Uterus (tissue), 4 donors: ENCODE measurements around the gene PTPRG. TPM values are rescaled to one million over a fixed set of nuclear protein-coding genes. Genes with fewer than 3 reads are reported as not detected.

Experiments
- DNase-seq, 2 donors: peaks; one replicate each; pipeline ENCODE4 v3.0.0-alpha.2; 2019 to 2020
- H3K27ac ChIP-seq, 2 donors: fragments of 200-600 bp; sonication (generic); 1 replicate in 1 of 2; 2 replicates in 1 of 2; pipeline ENCODE4 v1.5.1; 2016 to 2018
- H3K27me3 ChIP-seq, 2 donors: fragments of 200-600 bp; sonication (generic); one replicate each; pipeline ENCODE4 v1.5.1; 2018 to 2019; ENCODE audit warnings: control low read depth in 1 of 2
- H3K36me3 ChIP-seq, 2 donors: fragments of 200-600 bp; sonication (generic); one replicate each; pipeline ENCODE4 v1.5.1; 2019; ENCODE audit warnings: control low read depth in 1 of 2
- H3K4me1 ChIP-seq, 2 donors: fragments of 200-600 bp; sonication (generic); one replicate each; pipeline ENCODE4 v1.5.1; 2018 to 2019; ENCODE audit warnings: control low read depth in 1 of 2
- H3K4me3 ChIP-seq, 2 donors: fragments of 200-600 bp; sonication (generic); 1 replicate in 1 of 2; 2 replicates in 1 of 2; pipeline ENCODE4 v1.5.1; 2018 to 2019; ENCODE audit warnings: mild to moderate bottlenecking in 1 of 2
- H3K9me3 ChIP-seq, 2 donors: fragments of 200-600 bp; sonication (generic); one replicate each; pipeline ENCODE4 v1.5.1; 2019; ENCODE audit warnings: control low read depth in 1 of 2
- CTCF ChIP-seq, 4 experiments: fragments of 200-600 bp in 2 of 4; fragments of 450-650 bp in 2 of 4; sonication (generic) in 2 of 4; IDR thresholded peaks; one replicate each; pipeline ENCODE4 v1.5.1; 2016 to 2019; ENCODE audit warnings: antibody characterized with exemption in 4 of 4, mild to moderate bottlenecking in 2 of 4, moderate library complexity in 1 of 4
- POLR2A ChIP-seq, 2 donors: fragments of 450-650 bp; IDR thresholded peaks; one replicate each; pipeline ENCODE4 v1.6.1; 2016; ENCODE audit warnings: antibody characterized with exemption in 2 of 2, mild to moderate bottlenecking in 1 of 2, moderate library complexity in 1 of 2
- intact Hi-C: fragments of 100-400 bp; cut with DNase I; formaldehyde crosslinking; loops from one replicate; pipeline ENCODE4 v1.15.1; 2023; ENCODE audit warnings: low total_unique reads
- total RNA-seq, 4 donors: library from RNA; depleted of rRNA in 3 of 4; stranded (reverse); fragments of >200 nt in 3 of 4; gene quantifications; one replicate each; pipeline versions ENCODE4 v1.1.0 to v1.2.4, GENCODE V29; 2014 to 2023
- donor health status: DM: yes; HTN: yes; CAD: no.

PTPRG gene
- total RNA-seq, 4 donors from 2014 or later = 43.5 to 136 (median 62.6) TPM

DNA sequence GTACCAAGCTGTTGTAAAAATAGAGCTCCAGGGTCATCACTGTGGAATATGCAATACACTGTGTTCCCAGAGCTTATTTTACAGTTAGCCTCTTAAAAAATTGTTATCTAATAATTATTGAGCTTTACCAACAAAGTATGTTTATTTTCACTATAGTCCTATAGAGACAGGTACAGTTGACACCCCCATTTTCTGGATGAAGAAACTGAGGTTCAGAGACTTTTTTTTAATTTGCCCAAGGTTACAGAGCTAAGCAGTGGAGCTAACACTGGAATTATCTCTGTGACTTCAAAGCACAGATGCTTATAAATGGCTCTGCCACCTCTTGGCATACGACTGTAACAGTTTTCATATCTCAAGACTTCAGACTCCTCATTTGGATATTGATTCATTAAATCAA is 685.6 kb downstream of the PTPRG start:
- DNase-seq = no peak
- no peaks in the 10 kb centered on the region for H3K4me1 ChIP-seq
- H3K36me3 ChIP-seq = no peaks in the 10 kb centered on the region
- H3K27ac ChIP-seq = no peak overlapping the region
- H3K9me3 ChIP-seq = no peaks in the 10 kb centered on the region
- H3K4me3 ChIP-seq = no peak overlapping the region
- intact Hi-C loops = no loop called here
- no peak for TF ChIP-seq CTCF (IDR thresholded peaks at IDR 0.05)
- TF ChIP-seq POLR2A (IDR thresholded peaks at IDR 0.05) = no peak
- H3K27me3 ChIP-seq = no peaks in the 10 kb centered on the region

- H3K4me1 ChIP-seq = no peaks in the 10 kb centered on the region
- no peak overlapping the region for H3K4me3 ChIP-seq
- intact Hi-C loops = no loop called here
- no peak overlapping the region for H3K27ac ChIP-seq
- H3K9me3 ChIP-seq = no peaks in the 10 kb centered on the region
- H3K27me3 ChIP-seq = no peaks in the 10 kb centered on the region
- no peaks in the 10 kb centered on the region for H3K36me3 ChIP-seq
- TF ChIP-seq POLR2A (IDR thresholded peaks at IDR 0.05) (no peak), CTCF (IDR thresholded peaks at IDR 0.05) (no peak)
- no peak for DNase-seq
These were observed 687.5 kb downstream of the PTPRG start for GRCh38 chr3:62248734-62249483.

DNA sequence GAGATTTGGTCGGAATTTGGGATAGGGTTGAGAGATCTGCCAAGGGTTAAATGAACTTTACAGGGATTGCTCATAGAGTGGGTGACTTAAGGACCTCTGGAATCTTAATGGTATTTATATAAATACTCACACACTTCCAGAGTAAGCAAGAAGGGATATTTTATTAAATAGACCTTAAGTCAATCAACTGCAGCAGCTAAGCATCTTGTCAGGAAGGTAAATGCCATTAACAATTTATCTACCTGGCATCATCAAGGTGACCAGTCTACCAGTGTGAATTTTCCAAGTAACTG is 688.1 kb downstream of the PTPRG start:
- Histone ChIP-seq H3K27me3 (no peaks in the 10 kb centered on the region), H3K4me3 (no peak overlapping the region), H3K4me1 (no peaks in the 10 kb centered on the region), H3K27ac (no peak overlapping the region), H3K36me3 (no peaks in the 10 kb centered on the region), H3K9me3 (no peaks in the 10 kb centered on the region)
- intact Hi-C loops = no loop called here
- TF ChIP-seq CTCF (IDR thresholded peaks at IDR 0.05) = no peak
- no peak for TF ChIP-seq POLR2A (IDR thresholded peaks at IDR 0.05)
- DNase-seq = no peak

DNA sequence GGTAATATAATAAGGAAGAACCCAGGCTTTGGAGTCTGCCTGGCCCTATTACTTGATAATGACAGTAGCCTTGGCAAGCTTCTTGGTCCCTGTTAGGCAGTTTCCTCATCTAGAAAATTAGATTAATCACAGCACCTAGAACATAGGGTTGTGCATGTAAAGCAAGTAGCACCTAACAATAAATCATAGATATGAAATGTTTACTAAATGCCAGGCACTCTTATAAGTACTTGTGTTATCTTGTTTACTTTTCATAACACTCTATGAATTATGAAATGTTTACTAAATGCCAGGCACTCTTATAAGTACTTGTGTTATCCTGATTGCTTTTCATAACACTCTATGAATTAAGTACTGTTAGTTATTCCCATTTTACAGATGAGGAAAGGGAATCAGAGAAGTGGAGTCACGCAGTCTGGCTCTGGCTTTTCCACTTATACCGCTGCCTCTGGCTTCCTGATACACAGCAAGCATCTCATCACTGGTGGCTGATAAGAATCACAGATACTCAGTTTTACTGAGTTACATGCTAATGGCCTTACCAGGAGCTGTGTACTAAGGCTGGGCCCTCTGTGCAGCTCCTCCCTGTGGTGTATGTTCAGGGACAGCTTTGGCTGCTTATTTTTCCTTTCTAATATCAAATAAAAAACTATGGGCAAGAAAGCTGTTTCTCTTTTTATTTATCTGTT is 688.6 kb downstream of the PTPRG start:
- no peak overlapping the region for H3K27ac ChIP-seq
- H3K4me3 ChIP-seq = no peak overlapping the region
- H3K36me3 ChIP-seq = no peaks in the 10 kb centered on the region
- H3K27me3 ChIP-seq = no peaks in the 10 kb centered on the region
- H3K4me1 ChIP-seq = no peaks in the 10 kb centered on the region
- no peak for TF ChIP-seq CTCF (IDR thresholded peaks at IDR 0.05)
- H3K9me3 ChIP-seq = no peaks in the 10 kb centered on the region
- DNase-seq = no peak
- intact Hi-C loops = no loop called here

DNA sequence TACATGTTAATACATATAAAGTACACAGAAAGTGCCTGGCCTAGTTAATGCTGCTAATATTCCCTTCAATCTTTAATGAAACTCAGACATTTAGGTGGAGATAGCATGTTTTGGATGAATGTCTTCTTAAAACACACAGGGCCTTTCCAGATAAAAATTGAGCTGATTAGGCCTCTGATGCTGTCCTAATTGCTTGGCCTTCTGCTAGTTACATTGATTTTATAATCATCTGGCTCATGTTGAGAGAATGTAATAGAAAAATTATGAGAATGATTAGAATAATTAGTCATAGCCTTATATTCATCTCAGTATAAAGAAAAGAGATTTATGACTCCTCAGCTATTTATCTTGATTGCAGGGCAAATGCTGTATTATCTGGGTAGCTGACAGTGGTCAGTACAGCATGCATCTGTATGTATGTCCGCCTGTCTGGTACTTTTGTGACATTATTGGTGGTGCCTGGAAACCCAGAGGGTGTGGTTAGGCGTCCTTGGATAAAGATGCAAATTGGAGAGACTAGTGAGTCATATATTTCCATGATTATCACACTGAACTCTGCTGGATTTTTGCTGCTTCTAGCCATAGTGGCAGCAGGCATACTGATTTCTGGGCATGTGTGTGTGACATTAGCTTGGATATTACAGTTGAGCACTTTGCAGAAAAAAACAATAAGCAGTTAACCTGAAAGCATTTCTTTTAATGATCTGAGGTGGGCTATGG is 691.2 kb downstream of the PTPRG start:
- DNase-seq = no peak
- TF ChIP-seq POLR2A (IDR thresholded peaks at IDR 0.05) (no peak), CTCF (IDR thresholded peaks at IDR 0.05) (no peak)
- H3K27ac ChIP-seq = no peak overlapping the region

More for the DNA sequence above, 691.2 kb downstream of the PTPRG start:
- H3K27me3 ChIP-seq = no peaks in the 10 kb centered on the region
- no peak overlapping the region for H3K4me3 ChIP-seq
- intact Hi-C loops = no loop called here
- H3K4me1 ChIP-seq = no peaks in the 10 kb centered on the region
- H3K9me3 ChIP-seq = no peaks in the 10 kb centered on the region
- no peaks in the 10 kb centered on the region for H3K36me3 ChIP-seq
